ENCODE measurements around the gene DLGAP1. TPM values are rescaled to one million over a fixed set of nuclear protein-coding genes. Genes with fewer than 3 reads are reported as not detected.

Gene DLGAP1
- total RNA-seq, 2 experiments from 2014 or later: 0.31 to 0.36 TPM

- no peak overlapping the region for H3K4me3 ChIP-seq (ENCODE audit: low read length)
- ChIA-PET CTCF (no interaction called here), POLR2A (no interaction called here)
- no peak for TF ChIP-seq CTCF (IDR thresholded peaks at IDR 0.05)
- intact Hi-C loops (cut with DNase I, micrococcal nuclease): no loop called here
- H3K9me3 Mint-ChIP-seq: peaks cover 3% of the 10 kb centered on the region
- H3K4me1 ChIP-seq (ENCODE audit: insufficient read depth, low read length): no peaks in the 10 kb centered on the region
- H3K36me3 ChIP-seq (ENCODE audit: insufficient read depth, low read length): no peaks in the 10 kb centered on the region
- no peak overlapping the region for H3K27ac Mint-ChIP-seq
- H3K9me3 ChIP-seq (ENCODE audit: control insufficient read depth in 1 of 2, insufficient read depth in 1 of 2, low read length in 2 of 2): no peaks in the 10 kb centered on the region
- H3K4me1 Mint-ChIP-seq (ENCODE audit: low read depth): no peaks in the 10 kb centered on the region
- H3K27me3 ChIP-seq (ENCODE audit: control insufficient read depth in 1 of 2, insufficient read depth in 2 of 2, low read length in 2 of 2): peaks cover 0 to 4% of the 10 kb centered on the region in 2 experiments
- H3K36me3 Mint-ChIP-seq (ENCODE audit: low read depth): no peaks in the 10 kb centered on the region
- DNase-seq: no peak
- ATAC-seq (ENCODE audit: poor library complexity): no peak
- H3K4me3 Mint-ChIP-seq: no peak overlapping the region
- peaks cover 26% of the 10 kb centered on the region for H3K27me3 Mint-ChIP-seq
- no peak overlapping the region for H3K27ac ChIP-seq (ENCODE audit: low read depth in 1 of 2, low read length in 2 of 2)
Measured at GRCh38 chr18:3848316-3848715, 606.8 kb downstream of the DLGAP1 start.

- no peak for TF ChIP-seq CTCF (IDR thresholded peaks at IDR 0.05)
- H3K9me3 Mint-ChIP-seq: no peaks in the 10 kb centered on the region
- no peaks in the 10 kb centered on the region for H3K4me1 Mint-ChIP-seq (ENCODE audit: low read depth)
- H3K27ac Mint-ChIP-seq: no peak overlapping the region
- ChIA-PET POLR2A (no interaction called here), CTCF (no interaction called here)
- H3K27me3 Mint-ChIP-seq: peaks cover 47% of the 10 kb centered on the region
- intact Hi-C loops (cut with DNase I, micrococcal nuclease): no loop called here
- Histone ChIP-seq H3K9me3 (ENCODE audit: control insufficient read depth in 1 of 2, insufficient read depth in 1 of 2, low read length in 2 of 2) (no peaks in the 10 kb centered on the region), H3K4me1 (ENCODE audit: insufficient read depth, low read length) (no peaks in the 10 kb centered on the region), H3K4me3 (ENCODE audit: low read length) (no peak overlapping the region), H3K27me3 (ENCODE audit: control insufficient read depth in 1 of 2, insufficient read depth in 2 of 2, low read length in 2 of 2) (peaks cover 0 to 4% of the 10 kb centered on the region in 2 experiments), H3K36me3 (ENCODE audit: insufficient read depth, low read length) (no peaks in the 10 kb centered on the region), H3K27ac (ENCODE audit: low read depth in 1 of 2, low read length in 2 of 2) (no peak overlapping the region)
- ATAC-seq (ENCODE audit: poor library complexity) (no peak), DNase-seq (no peak)
- no peaks in the 10 kb centered on the region for H3K36me3 Mint-ChIP-seq (ENCODE audit: low read depth)
- H3K4me3 Mint-ChIP-seq: no peak overlapping the region
Measured at GRCh38 chr18:3845161-3845560, 609.9 kb downstream of the DLGAP1 start.

GRCh38 chr18:3842844-3843243, 612.3 kb downstream of the DLGAP1 start:
- H3K27me3 ChIP-seq (ENCODE audit: control insufficient read depth in 1 of 2, insufficient read depth in 2 of 2, low read length in 2 of 2): peaks cover 0 to 10% of the 10 kb centered on the region in 2 experiments
- ChIA-PET CTCF (no interaction called here), POLR2A (no interaction called here)
- DNase-seq (no peak), ATAC-seq (ENCODE audit: poor library complexity) (no peak)
- Mint-ChIP-seq H3K36me3 (ENCODE audit: low read depth) (no peaks in the 10 kb centered on the region), H3K4me3 (no peak overlapping the region), H3K9me3 (no peaks in the 10 kb centered on the region), H3K4me1 (ENCODE audit: low read depth) (no peaks in the 10 kb centered on the region), H3K27me3 (peaks cover 52% of the 10 kb centered on the region), H3K27ac (no peak overlapping the region)
- H3K4me1 ChIP-seq (ENCODE audit: insufficient read depth, low read length): no peaks in the 10 kb centered on the region
- intact Hi-C loops (cut with DNase I, micrococcal nuclease): no loop called here
- no peaks in the 10 kb centered on the region for H3K36me3 ChIP-seq (ENCODE audit: insufficient read depth, low read length)
- H3K9me3 ChIP-seq (ENCODE audit: control insufficient read depth in 1 of 2, insufficient read depth in 1 of 2, low read length in 2 of 2): no peaks in the 10 kb centered on the region
- no peak overlapping the region for H3K27ac ChIP-seq (ENCODE audit: low read depth in 1 of 2, low read length in 2 of 2)
- H3K4me3 ChIP-seq (ENCODE audit: low read length): no peak overlapping the region
- no peak for TF ChIP-seq CTCF (IDR thresholded peaks at IDR 0.05)

Measured in CD4-positive, alpha-beta T cell (primary cell).